SK-N-SH (cell line): ENCODE results near the gene SEMA3F. TPM values are rescaled to one million over a fixed set of nuclear protein-coding genes. Genes with fewer than 3 reads are reported as not detected.

Experiments used
- CTCF ChIA-PET: fragments of 300-600, 350-600 bp; formaldehyde crosslinking; extraction: SDS; loops from one replicate; lab custom pipeline; 2021; lab: Yijun Ruan, JAX
- POLR2A ChIA-PET: fragments of 350-600 bp; sonication (Branson Sonifier 250); formaldehyde crosslinking; extraction: SDS; loops from one replicate; lab custom pipeline; 2020; ENCODE audit warnings: antibody characterized with exemption, inconsistent platforms; lab: Yijun Ruan, JAX
- DNase-seq: peaks from one replicate; pipeline ENCODE4 v3.0.0; 2012
- H2AFZ ChIP-seq: fragments of 200-600 bp; sonication (generic); 2 replicates; pipeline ENCODE4 v1.8.1; 2016; ENCODE audit warnings: antibody characterized with exemption, mild to moderate bottlenecking, low read depth
- H3F3A ChIP-seq: fragments of 200-600 bp; sonication (generic); replicated peaks from 2 replicates; pipeline ENCODE3; 2016; ENCODE audit warnings: antibody characterized with exemption, mild to moderate bottlenecking; ENCODE audit not compliant: insufficient read depth
- H3K27ac ChIP-seq, 2 experiments: fragments of 200-500 bp in 1 of 2; fragments of 200-600 bp in 1 of 2; sonication (Bioruptor generic) in 1 of 2; sonication (generic), shearing (Covaris generic) in 1 of 2; 2 replicates each; pipeline versions ENCODE4 v1.5.1 to v1.6.1; 2014 to 2016; ENCODE audit warnings: low read depth in 2 of 2, inconsistent platforms in 1 of 2, low read length in 1 of 2, mild to moderate bottlenecking in 1 of 2, mixed read lengths in 1 of 2
- H3K27me3 ChIP-seq: fragments of 200-600 bp; sonication (generic), shearing (Covaris generic); 2 replicates; pipeline ENCODE4 v1.6.1; 2016; ENCODE audit warnings: mixed run types; ENCODE audit not compliant: insufficient read depth
- H3K36me3 ChIP-seq, 2 experiments: fragments of 200-500 bp in 1 of 2; fragments of 200-600 bp in 1 of 2; sonication (Bioruptor generic) in 1 of 2; sonication (generic) in 1 of 2; replicated peaks in 1 of 2; 2 replicates each; pipeline versions ENCODE3 to v1.5.1; 2014 to 2016; ENCODE audit warnings: low read length in 1 of 2, mild to moderate bottlenecking in 1 of 2; ENCODE audit not compliant: insufficient read depth in 2 of 2, control insufficient read depth in 1 of 2
- H3K4me1 ChIP-seq, 2 experiments: fragments of 200-500 bp in 1 of 2; fragments of 200-600 bp in 1 of 2; sonication (Bioruptor generic) in 1 of 2; sonication (generic), shearing (Covaris generic) in 1 of 2; 2 replicates each; pipeline versions ENCODE4 v1.5.1 to v1.6.1; 2014 to 2016; ENCODE audit warnings: low read depth in 1 of 2, low read length in 1 of 2, mixed run types in 1 of 2; ENCODE audit not compliant: insufficient read depth in 2 of 2, control insufficient read depth in 1 of 2
- H3K4me2 ChIP-seq: fragments of 200-600 bp; sonication (generic), shearing (Covaris generic); 2 replicates; pipeline ENCODE4 v1.6.1; 2017; ENCODE audit warnings: mixed run types
- H3K4me3 ChIP-seq, 2 experiments: fragments of 200-500 bp in 1 of 2; fragments of 200-600 bp in 1 of 2; sonication (Bioruptor generic) in 1 of 2; sonication (generic), shearing (Covaris generic) in 1 of 2; 2 replicates each; pipeline versions ENCODE4 v1.5.1 to v1.8.1; 2014 to 2016; ENCODE audit warnings: low read depth in 2 of 2, inconsistent platforms in 1 of 2, low read length in 1 of 2, mild to moderate bottlenecking in 1 of 2, mixed read lengths in 1 of 2, moderate library complexity in 1 of 2
- H3K79me2 ChIP-seq: fragments of 200-600 bp; sonication (generic); 2 replicates; pipeline ENCODE4 v1.8.1; 2017; ENCODE audit warnings: mild to moderate bottlenecking; ENCODE audit not compliant: insufficient read depth
- H3K9ac ChIP-seq: fragments of 200-600 bp; sonication (generic); 2 replicates; pipeline ENCODE4 v1.6.1; 2017; ENCODE audit warnings: mixed run types
- H3K9me2 ChIP-seq: fragments of 200-600 bp; sonication (generic); 2 replicates; pipeline ENCODE4 v1.6.1; 2017; ENCODE audit warnings: mixed run types
- H3K9me3 ChIP-seq: fragments of 200-600 bp; sonication (generic); 2 replicates; pipeline ENCODE4 v1.6.1; 2017; ENCODE audit warnings: mixed run types, mild to moderate bottlenecking, moderate library complexity
- H4K20me1 ChIP-seq: fragments of 200-600 bp; sonication (generic); 2 replicates; pipeline ENCODE4 v1.6.1; 2017; ENCODE audit warnings: mild to moderate bottlenecking, mixed run types; ENCODE audit not compliant: insufficient read depth
- CTCF ChIP-seq: fragments of 200-600 bp; sonication (generic); IDR thresholded peaks from 2 replicates; pipeline ENCODE4 v1.6.1; 2017; ENCODE audit warnings: antibody characterized with exemption, mild to moderate bottlenecking, moderate library complexity
- EP300 ChIP-seq, 2 experiments: IDR thresholded peaks; 2 replicates each; pipeline versions ENCODE4 v1.4.0 to v1.6.1; 2012; ENCODE audit warnings: borderline replicate concordance in 1 of 2, low read depth in 1 of 2, low read length in 1 of 2
- FOSL2 ChIP-seq: IDR thresholded peaks from 2 replicates; pipeline ENCODE4 v1.4.0; 2012; ENCODE audit warnings: low read depth, mild to moderate bottlenecking, moderate library complexity, borderline replicate concordance
- FOXM1 ChIP-seq: IDR thresholded peaks from 2 replicates; pipeline ENCODE4 v1.4.0; 2012; ENCODE audit warnings: low read depth, mild to moderate bottlenecking
- GATA2 ChIP-seq: sonication (generic); formaldehyde crosslinking; IDR thresholded peaks from 2 replicates; pipeline ENCODE4 v1.5.0; 2020; ENCODE audit warnings: mild to moderate bottlenecking, missing genetic modification reagents
- NRF1 ChIP-seq: IDR thresholded peaks from 2 replicates; pipeline ENCODE4 v1.6.1; 2012; ENCODE audit warnings: low read depth, mild to moderate bottlenecking, low read length
- POLR2AphosphoS5 ChIP-seq: IDR thresholded peaks from 2 replicates; pipeline ENCODE4 v1.6.1; 2012; ENCODE audit warnings: low read depth, low read length
- RAD21 ChIP-seq: IDR thresholded peaks from 2 replicates; pipeline ENCODE4 v1.6.1; 2012; ENCODE audit warnings: mild to moderate bottlenecking, low read length
- RCOR1 ChIP-seq: fragments of 150-350 bp; IDR thresholded peaks from 2 replicates; pipeline ENCODE4 v1.6.1; 2017; ENCODE audit warnings: antibody characterized with exemption, low read length
- RFX5 ChIP-seq: IDR thresholded peaks from 2 replicates; pipeline ENCODE4 v1.6.1; 2012; ENCODE audit warnings: mild to moderate bottlenecking, improper control_type of control experiment, low read length
- SMC3 ChIP-seq: IDR thresholded peaks from 2 replicates; pipeline ENCODE4 v1.6.1; 2012; ENCODE audit warnings: low read depth, low read length, improper control_type of control experiment
- TAF1 ChIP-seq: IDR thresholded peaks from 2 replicates; pipeline ENCODE4 v1.6.1; 2012; ENCODE audit warnings: low read depth, mild to moderate bottlenecking, low read length, moderate library complexity, borderline replicate concordance
- TEAD4 ChIP-seq: IDR thresholded peaks from 2 replicates; pipeline ENCODE4 v1.4.0; 2012; ENCODE audit warnings: mild to moderate bottlenecking, borderline replicate concordance; ENCODE audit not compliant: insufficient read depth
- YY1 ChIP-seq: IDR thresholded peaks from 2 replicates; pipeline ENCODE4 v1.4.0; 2012; ENCODE audit warnings: low read depth, mild to moderate bottlenecking
- WGBS: methylation state at CpG from one replicate; pipeline ENCODE4 v1.1.6; 2017; ENCODE audit warnings: low lambda C conversion rate; 5-methylcytosine and 5-hydroxymethylcytosine counted together
- polyA plus RNA-seq, 3 experiments: library from polyadenylated mRNA; depleted of rRNA; stranded (reverse); fragments of >200 nt; gene quantifications; 2 replicates each; pipeline ENCODE4 v1.2.3, GENCODE V29; 2012

The SEMA3F gene
- polyA plus RNA-seq (2012; rRNA removed), result 23.9 and 30.4 TPM in 2 replicates
- polyA plus RNA-seq (2012; cell fraction: cytosol; rRNA removed), result 15.5 and 23.2 TPM in 2 replicates
- polyA plus RNA-seq (2012; cell fraction: nucleus; rRNA removed), result 32.9 and 38.3 TPM in 2 replicates

DNA sequence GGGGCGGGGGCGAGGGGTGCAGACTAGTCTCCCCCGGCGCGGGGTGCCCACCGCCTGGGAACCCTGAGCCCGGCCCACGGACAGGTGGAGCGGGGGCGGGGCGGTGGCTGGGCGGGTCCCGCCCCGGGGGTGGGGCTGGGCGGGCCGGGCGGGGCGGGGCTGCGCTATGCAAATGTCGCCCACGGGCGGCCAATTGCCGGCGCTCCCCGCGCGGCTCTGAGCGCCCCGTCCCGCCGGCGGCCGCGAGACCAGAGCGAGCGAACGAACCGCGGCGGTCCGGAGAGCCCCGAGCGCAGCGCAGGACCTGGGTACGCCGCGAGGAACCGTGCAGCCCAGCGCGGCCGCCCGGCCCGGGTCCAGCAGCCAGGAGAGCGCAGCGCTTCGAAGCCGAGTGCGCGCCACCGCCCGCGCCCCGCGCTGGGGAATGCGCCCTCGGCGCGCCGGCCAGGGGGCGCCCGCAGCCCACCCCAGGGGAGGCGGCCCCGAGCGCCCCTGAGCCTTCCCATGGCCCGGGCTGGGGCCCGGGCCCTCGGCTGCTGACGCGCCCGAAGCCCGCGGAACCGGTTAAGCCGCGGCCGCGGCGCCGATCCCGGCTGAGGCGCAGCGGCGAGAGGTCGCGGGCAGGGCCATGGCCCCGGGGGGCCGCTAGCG, at the start of gene SEMA3F:
Gene SEMA3F, plus strand, starts transcription at position 485 of the 651 bp plus-strand sequence. CDS start 4,299 bp downstream, outside the sequence.
- Histone ChIP-seq H3K9ac (peak within 1 kb of the TSS; percentile 54; the same call in 1 of the 2 replicates), H3F3A (no peaks in the 10 kb centered on the region), H3K4me3 (peak within 1 kb of the TSS; percentile 64 to 67), H3K4me1 (peaks cover 22 to 48% of the 10 kb centered on the region in 2 experiments; a peak in 2 of 4 replicates), H3K9me2 (no peaks in the 10 kb centered on the region), H3K9me3 (no peaks in the 10 kb centered on the region), H3K27me3 (no peaks in the 10 kb centered on the region), H3K79me2 (peaks cover 26% of the 10 kb centered on the region), H2AFZ (no peak within 1 kb of the TSS), H4K20me1 (no peaks in the 10 kb centered on the region), H3K27ac (no peak within 1 kb of the TSS; a peak in 1 of 4 replicates), H3K4me2 (peak within 1 kb of the TSS; percentile 89), H3K36me3 (peaks cover 0 to under 1% of the 10 kb centered on the region in 2 experiments)
- TF ChIP-seq CTCF (peak; percentile 13; the same call in 1 of the 2 replicates), RFX5 (no peak), SMC3 (peak; percentile 51), GATA2 (CRISPR knock-in tag) (no peak), POLR2AphosphoS5 (0 out of 2 replicates have a peak, but pooled peaks have one; percentile 29), EP300 (IDR thresholded peaks at IDR 0.05; ENCODE audit: borderline replicate concordance in 1 of 2, low read depth in 1 of 2, low read length in 1 of 2) (no peak), TAF1 (peak; percentile 58; the same call in 1 of the 2 replicates), RAD21 (peak; percentile 46; the same call in 1 of the 2 replicates)
- WGBS, result no CpG with 5 or more reads among the region's 98 CpGs
- DNase-seq, result peak; percentile 96
- CTCF ChIA-PET, result interaction anchor here (0.9 to 5.6 kb wide), 8 partner anchors 15 to 119 kb away, joined by 4 to 132 read pairs (median 6); partner anchors contain the start of gene GNAT1
- POLR2A ChIA-PET, result no interaction called here

GRCh38 chr3:50111757-50112156, 43.4 kb upstream of the SEMA3F start:
- no peaks in the 10 kb centered on the region for H3K9me3 ChIP-seq
- H3K4me1 ChIP-seq, result no peaks in the 10 kb centered on the region
- H3K79me2 ChIP-seq, result 0 out of 2 replicates have a peak, but pooled peaks cover 3% of the 10 kb centered on the region
- H3K9me2 ChIP-seq, result no peaks in the 10 kb centered on the region
- no peak overlapping the region for H3K27ac ChIP-seq
- no peak overlapping the region for H2AFZ ChIP-seq
- no peak overlapping the region for H3K4me3 ChIP-seq
- TF ChIP-seq FOXM1 (no peak), FOSL2 (no peak), RCOR1 (no peak), EP300 (IDR thresholded peaks at IDR 0.05; ENCODE audit: borderline replicate concordance in 1 of 2, low read depth in 1 of 2, low read length in 1 of 2) (no peak), POLR2AphosphoS5 (no peak), NRF1 (no peak), SMC3 (no peak), GATA2 (CRISPR knock-in tag) (no peak), CTCF (no peak), TEAD4 (no peak), YY1 (no peak)
- H3K27me3 ChIP-seq, result no peaks in the 10 kb centered on the region
- H3K9ac ChIP-seq, result no peak overlapping the region
- no peak for DNase-seq
- ChIA-PET POLR2A (no interaction called here), CTCF (interaction anchor here (28.1 kb wide), 1 partner anchor 74 kb away, joined by 684 read pairs; the partner anchor contains the start of gene GNAT1)
- 98% methylated on average over 5 of the region's 5 CpGs for WGBS
- no peak overlapping the region for H3K4me2 ChIP-seq
- H3K36me3 ChIP-seq, result peaks cover 79 to 92% of the 10 kb centered on the region in 2 experiments
- peaks cover 12% of the 10 kb centered on the region for H4K20me1 ChIP-seq
- peaks cover 38% of the 10 kb centered on the region for H3F3A ChIP-seq
